Measurements from ENCODE around the gene SERPINB1. TPM values are rescaled to one million over a fixed set of nuclear protein-coding genes. Genes with fewer than 3 reads are reported as not detected.
"Not testable (repeated sequence)": the region's sequence is repeated elsewhere in the genome, so short reads cannot be mapped to it uniquely, and the experiment has no call there.

The SERPINB1 gene
- 100 to 1,000 TPM; 200 to 243 TPM for total RNA-seq

DNA sequence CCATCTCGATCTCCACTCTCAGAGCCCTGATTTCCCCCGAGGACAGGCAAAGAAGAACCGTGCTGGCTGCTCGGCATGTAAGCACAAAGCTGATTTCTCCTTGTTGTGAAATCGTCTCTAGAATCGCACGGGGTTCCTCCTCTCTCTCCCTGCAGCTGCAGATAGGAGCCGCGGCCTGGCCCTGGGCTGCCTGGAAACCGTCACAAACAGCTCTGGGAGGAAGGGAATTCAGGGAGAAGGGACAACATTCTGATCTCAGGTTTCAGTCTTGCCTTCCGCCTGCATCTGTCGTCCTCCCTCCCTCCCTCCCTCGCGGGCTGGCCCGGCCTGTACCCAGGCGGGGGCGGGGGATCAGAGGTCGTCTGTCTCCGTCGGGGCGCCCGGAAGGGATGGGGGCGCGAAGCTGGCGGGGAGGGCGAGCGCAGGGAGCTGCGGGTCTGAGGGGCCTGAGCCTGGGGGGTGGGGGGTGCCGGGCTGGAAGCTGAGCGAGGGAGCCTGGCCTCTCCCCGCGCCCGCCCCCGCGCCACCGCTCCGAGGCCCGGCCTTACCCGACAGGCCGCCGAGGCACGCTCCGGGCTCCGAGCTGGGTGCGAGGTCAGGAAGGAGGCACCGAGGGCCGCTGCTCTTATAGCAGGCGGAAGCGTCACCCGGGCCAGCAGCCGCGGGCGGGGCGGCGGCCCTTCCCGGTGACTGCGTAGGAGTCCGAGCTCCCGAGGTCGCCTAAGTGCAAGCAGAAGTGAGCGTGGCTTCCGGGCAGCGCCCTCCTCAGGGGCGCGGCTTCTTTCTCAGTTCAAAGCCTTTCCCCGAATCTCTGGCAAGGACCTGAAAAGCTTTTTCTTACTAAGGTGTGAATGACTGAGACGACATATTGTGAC, at the start of gene SERPINB1:
SERPINB1 (minus strand) TSS at position 600 of the 875 bp plus-strand sequence. CDS start 1,277 bp downstream, outside the sequence.
- no peaks in the 10 kb centered on the region for H3K9me3 Mint-ChIP-seq (ENCODE audit: low read depth)
- no peaks in the 10 kb centered on the region for H3K27me3 Mint-ChIP-seq
- ATAC-seq (peak; percentile 86), DNase-seq (peak; percentile 96)
- H3K4me1 Mint-ChIP-seq: peaks cover 67% of the 10 kb centered on the region
- ChIA-PET CTCF (interaction anchor here (0.7 to 9.1 kb wide), 35 partner anchors 8 to 373 kb away, joined by 3 to 165 read pairs (median 4); partner anchors contain the start of gene WRNIP1), POLR2A (interaction anchor here (0.8 to 3.4 kb wide), 27 partner anchors 9 to 222 kb away, joined by 3 to 64 read pairs (median 4); partner anchors contain the start of genes NQO2, SERPINB6 and WRNIP1)
- H3K4me3 Mint-ChIP-seq: peak within 1 kb of the TSS; percentile 96
- peak within 1 kb of the TSS; percentile 91 for H3K27ac Mint-ChIP-seq
- intact Hi-C loops (cut with DNase I, micrococcal nuclease): loop anchor here (1.0 to 5.0 kb wide), 12 partner anchors 12 to 366 kb away; partner anchors contain the start of genes RIPK1 (in 2 of the 2), BPHL (in 1 of the 2), NQO2 (in 1 of the 2) and WRNIP1 (in 1 of the 2)
- H3K36me3 Mint-ChIP-seq (ENCODE audit: low read depth): peaks cover 42% of the 10 kb centered on the region

DNA sequence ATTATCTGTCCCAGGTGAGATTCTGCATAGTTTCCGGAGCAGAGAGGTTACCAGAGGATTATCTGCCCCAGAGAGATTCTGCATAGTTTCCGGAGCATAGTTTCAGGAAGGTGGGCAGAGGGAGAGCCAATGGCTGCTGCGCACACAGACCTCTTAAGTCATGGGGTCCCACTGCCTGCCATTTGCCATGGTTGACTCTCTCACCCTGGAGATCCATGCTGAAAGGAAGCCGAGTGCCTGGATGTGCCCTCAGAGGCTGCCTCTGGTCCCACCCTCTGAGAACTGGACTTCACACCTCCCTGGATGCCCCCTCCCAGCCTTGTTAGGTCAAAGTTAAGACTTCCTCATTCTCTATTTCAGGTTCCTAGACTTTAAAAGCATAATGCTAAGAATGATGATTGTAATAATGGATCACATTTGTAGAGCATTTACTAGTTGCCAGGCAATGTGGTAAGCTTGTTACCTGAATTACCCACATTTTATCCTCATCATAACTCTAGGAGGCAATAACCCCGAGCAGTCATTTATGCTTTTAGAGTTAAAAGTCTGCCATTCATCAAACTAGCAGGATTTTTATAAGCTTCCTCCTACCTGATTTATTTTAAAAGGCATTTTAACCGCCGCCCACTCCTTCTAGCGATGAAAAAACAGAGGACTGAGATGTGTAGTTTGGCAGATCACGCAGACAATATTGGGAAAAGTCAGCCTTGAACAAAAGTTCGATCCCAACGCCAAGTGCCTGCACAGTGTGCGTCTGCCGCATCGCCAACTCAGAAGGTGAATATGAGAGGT, 49.5 kb upstream of the SERPINB1 start:
- peak overlapping the region; percentile 73 for H3K4me3 Mint-ChIP-seq
- intact Hi-C loops (cut with DNase I, micrococcal nuclease): loop anchor here in 1 of 2 experiments (2.0 to 5.0 kb wide), 2 partner anchors 14 to 34 kb away; no protein-coding TSS in a partner anchor
- H3K27ac Mint-ChIP-seq: peak overlapping the region; percentile 85
- ChIA-PET POLR2A (interaction anchor here (0.6 to 1.5 kb wide), 7 partner anchors 12 to 178 kb away, joined by 3 to 6 read pairs (median 3); partner anchors contain the start of gene SERPINB9), CTCF (interaction anchor here (0.7 to 1.5 kb wide), 5 partner anchors 13 to 45 kb away, joined by 3 to 11 read pairs (median 3); no protein-coding TSS in a partner anchor)
- no peaks in the 10 kb centered on the region for H3K27me3 Mint-ChIP-seq
- DNase-seq: no peak
- peaks cover 74% of the 10 kb centered on the region for H3K36me3 Mint-ChIP-seq (ENCODE audit: low read depth)
- peaks cover 68% of the 10 kb centered on the region for H3K4me1 Mint-ChIP-seq
- H3K9me3 Mint-ChIP-seq (ENCODE audit: low read depth): no peaks in the 10 kb centered on the region
- ATAC-seq: no peak

DNA sequence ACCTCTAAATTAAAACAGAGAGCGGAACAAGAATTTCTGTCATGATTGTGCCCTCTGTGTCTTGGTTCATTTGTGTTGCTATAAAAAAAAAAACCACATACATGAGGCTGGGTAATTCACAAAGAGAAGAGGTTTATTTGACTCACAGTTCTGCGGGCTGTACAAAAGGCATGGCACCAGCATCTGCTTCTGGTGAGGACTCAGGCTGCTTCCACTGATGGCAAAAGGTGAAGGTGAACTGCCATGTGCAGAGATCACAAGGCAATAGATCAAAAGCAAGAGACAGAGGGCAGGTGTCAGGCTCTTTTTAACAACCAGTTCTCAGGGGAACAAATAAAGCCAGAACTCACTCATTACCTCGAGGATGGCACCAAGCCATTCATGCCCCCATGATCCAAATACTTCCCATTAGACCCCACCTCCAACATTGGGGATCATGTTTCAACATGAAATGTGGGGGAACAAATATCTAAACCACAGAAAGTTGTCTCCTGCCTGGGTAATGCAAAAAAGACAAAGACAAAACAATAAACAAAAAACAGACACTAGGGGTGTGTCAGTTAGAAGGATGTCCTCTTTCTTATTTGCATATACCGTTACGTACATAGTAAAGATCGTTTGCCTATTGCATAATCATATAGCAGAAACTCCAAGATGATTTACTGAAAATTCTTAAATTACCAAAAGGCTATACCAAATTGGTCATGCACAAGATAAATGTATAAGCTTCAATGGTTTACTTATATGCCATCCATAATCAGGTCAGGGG, 44.5 kb upstream of the SERPINB1 start:
- no peaks in the 10 kb centered on the region for H3K27me3 Mint-ChIP-seq
- H3K9me3 Mint-ChIP-seq (ENCODE audit: low read depth): peaks cover 5% of the 10 kb centered on the region
- CTCF ChIA-PET: no interaction called here
- H3K4me3 Mint-ChIP-seq: no peak overlapping the region
- H3K4me1 Mint-ChIP-seq: peaks cover 59% of the 10 kb centered on the region
- intact Hi-C loops (cut with DNase I, micrococcal nuclease): no loop called here
- no peak for DNase-seq
- peaks cover 49% of the 10 kb centered on the region for H3K36me3 Mint-ChIP-seq (ENCODE audit: low read depth)
- POLR2A ChIA-PET: no interaction called here
- peak overlapping the region; percentile 44 for H3K27ac Mint-ChIP-seq
- ATAC-seq: peak; percentile 47

DNA sequence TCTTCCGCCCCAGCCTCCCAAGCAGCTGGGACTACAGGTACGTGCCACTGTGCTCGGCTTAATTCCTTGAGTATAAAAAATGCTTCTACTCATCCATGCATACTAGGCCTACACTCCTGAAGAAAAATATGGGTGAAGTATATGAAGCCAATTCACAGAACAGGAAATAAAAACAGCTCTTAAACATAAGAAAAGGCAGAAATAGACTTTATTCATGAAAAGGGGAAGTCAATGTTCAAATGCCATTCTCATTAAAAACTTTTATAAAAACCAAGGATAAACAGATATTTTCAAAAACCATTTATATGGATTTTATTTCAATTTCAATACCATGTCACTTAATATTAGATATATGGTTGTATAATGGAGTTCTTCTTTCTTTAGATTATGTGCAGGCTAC, 43.1 kb upstream of the SERPINB1 start:
- H3K4me3 Mint-ChIP-seq: no peak overlapping the region
- H3K36me3 Mint-ChIP-seq (ENCODE audit: low read depth): peaks cover 40% of the 10 kb centered on the region
- intact Hi-C loops (cut with DNase I, micrococcal nuclease): no loop called here
- no peak for ATAC-seq
- ChIA-PET CTCF (interaction anchor here (0.5 to 2.6 kb wide), 5 partner anchors 17 to 177 kb away, joined by 3 to 8 read pairs (median 4); no protein-coding TSS in a partner anchor), POLR2A (no interaction called here)
- DNase-seq: no peak
- H3K9me3 Mint-ChIP-seq (ENCODE audit: low read depth): peaks cover 8% of the 10 kb centered on the region
- peaks cover 59% of the 10 kb centered on the region for H3K4me1 Mint-ChIP-seq
- H3K27ac Mint-ChIP-seq: no peak overlapping the region
- H3K27me3 Mint-ChIP-seq: no peaks in the 10 kb centered on the region

DNA sequence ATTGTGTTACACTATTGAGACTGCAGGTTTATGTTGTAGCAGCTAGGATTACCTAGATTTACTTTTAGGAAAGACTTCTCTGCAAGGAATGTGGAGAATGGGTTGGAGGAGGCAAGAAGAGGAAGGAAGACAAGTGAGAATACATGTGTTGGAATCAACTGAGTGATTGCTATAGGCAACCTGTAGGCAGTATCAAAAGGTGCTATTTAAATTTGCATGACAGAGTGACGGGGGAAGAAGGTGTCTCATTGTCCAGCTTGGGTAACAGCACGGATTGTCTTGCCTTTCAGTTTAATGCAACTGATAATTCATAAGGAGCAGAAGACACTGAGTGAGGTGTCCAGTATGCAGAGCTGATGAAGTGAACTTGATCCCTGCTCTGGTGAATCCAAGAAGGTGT, 42.0 kb upstream of the SERPINB1 start:
- Mint-ChIP-seq H3K27me3 (no peaks in the 10 kb centered on the region), H3K4me1 (peaks cover 63% of the 10 kb centered on the region), H3K27ac (no peak overlapping the region), H3K36me3 (ENCODE audit: low read depth) (peaks cover 31% of the 10 kb centered on the region), H3K4me3 (no peak overlapping the region), H3K9me3 (ENCODE audit: low read depth) (peaks cover 8% of the 10 kb centered on the region)
- ChIA-PET POLR2A (no interaction called here), CTCF (interaction anchor here (0.7 to 2.6 kb wide), 5 partner anchors 13 to 42 kb away, joined by 3 to 8 read pairs (median 4); partner anchors contain the start of gene SERPINB1)
- DNase-seq: no peak
- intact Hi-C loops (cut with DNase I, micrococcal nuclease): no loop called here
- ATAC-seq: no peak

DNA sequence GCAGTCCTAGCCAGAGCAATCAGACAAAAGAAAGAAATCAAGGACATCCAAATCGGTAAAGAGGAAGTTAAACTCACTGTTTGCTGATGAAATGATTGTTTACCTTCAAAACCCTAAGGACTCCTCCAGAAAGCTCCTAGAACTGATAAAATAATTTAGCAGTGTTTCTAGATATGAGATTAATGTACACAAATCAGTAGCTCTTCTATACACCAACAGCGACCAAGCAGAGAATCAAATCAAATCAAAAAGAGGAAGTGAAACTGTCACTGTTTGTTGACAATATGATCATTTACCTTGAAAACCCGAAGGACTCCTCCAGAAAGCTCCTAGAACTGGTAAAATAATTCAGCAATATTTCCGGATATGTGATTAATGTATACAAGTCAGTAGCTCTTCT, 39.8 kb upstream of the SERPINB1 start:
- ChIA-PET POLR2A (no interaction called here), CTCF (interaction anchor here (0.9 to 2.4 kb wide), 7 partner anchors 10 to 71 kb away, joined by 3 to 11 read pairs (median 4); partner anchors contain the start of gene SERPINB1)
- DNase-seq (no peak), ATAC-seq (no peak)
- H3K27ac Mint-ChIP-seq: peak overlapping the region; percentile 73
- H3K36me3 Mint-ChIP-seq (ENCODE audit: low read depth): peaks cover 27% of the 10 kb centered on the region
- H3K9me3 Mint-ChIP-seq (ENCODE audit: low read depth): peaks cover 8% of the 10 kb centered on the region
- no peaks in the 10 kb centered on the region for H3K27me3 Mint-ChIP-seq
- intact Hi-C loops (cut with DNase I, micrococcal nuclease): no loop called here
- peaks cover 75% of the 10 kb centered on the region for H3K4me1 Mint-ChIP-seq
- peak overlapping the region; percentile 53 for H3K4me3 Mint-ChIP-seq

DNA sequence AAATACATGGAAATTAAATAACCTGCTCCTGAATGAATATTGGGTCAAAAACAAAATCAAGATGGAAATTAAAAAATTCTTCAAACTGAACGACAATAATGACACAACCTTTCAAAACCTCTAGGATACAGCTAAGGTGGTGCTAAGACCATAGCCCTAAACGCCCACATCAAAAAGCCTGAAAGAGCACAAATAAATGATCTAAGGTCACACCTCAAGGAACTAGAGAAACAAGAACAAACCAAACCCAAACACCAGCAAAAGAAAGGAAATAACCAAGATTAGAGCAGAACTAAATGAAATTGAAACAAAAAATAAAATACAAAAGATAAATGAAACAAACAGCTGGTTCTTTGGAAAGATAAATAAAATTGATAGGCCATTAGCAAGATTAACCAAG, 38.5 kb upstream of the SERPINB1 start:
- H3K4me1 Mint-ChIP-seq: peaks cover 67% of the 10 kb centered on the region
- H3K9me3 Mint-ChIP-seq (ENCODE audit: low read depth); DNase-seq; intact Hi-C loops (cut with DNase I, micrococcal nuclease); ATAC-seq; H3K27me3 Mint-ChIP-seq: not testable (repeated sequence)
- peak overlapping the region; percentile 9 for H3K4me3 Mint-ChIP-seq
- CTCF ChIA-PET: interaction anchor here (0.6 to 2.4 kb wide), 4 partner anchors 9 to 49 kb away, joined by 3 to 11 read pairs (median 6); no protein-coding TSS in a partner anchor
- POLR2A ChIA-PET: interaction anchor here (0.6 kb wide), 1 partner anchor 11 kb away, joined by 3 read pairs; no protein-coding TSS in a partner anchor
- H3K36me3 Mint-ChIP-seq (ENCODE audit: low read depth): peaks cover 21% of the 10 kb centered on the region
- H3K27ac Mint-ChIP-seq: peak overlapping the region; percentile 62

DNA sequence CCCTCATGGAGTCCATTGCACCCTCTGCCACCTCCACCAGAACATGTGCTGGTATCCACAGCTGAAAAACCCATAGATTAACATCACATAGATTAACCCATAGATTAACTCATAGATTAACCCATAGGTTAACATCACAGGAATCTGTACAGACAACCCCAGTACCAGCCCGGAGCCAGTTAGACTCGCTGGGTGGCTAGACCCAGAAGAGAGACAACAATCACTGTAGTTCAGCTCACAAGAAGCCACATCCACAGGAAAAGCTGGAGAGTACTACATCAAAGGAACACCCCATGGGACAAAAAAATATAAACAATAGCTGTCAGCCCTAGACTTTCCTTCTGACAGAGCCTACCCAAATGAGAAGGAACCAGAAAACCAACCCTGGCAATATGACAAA, 36.3 kb upstream of the SERPINB1 start:
- Mint-ChIP-seq H3K9me3 (ENCODE audit: low read depth) (peaks cover 5% of the 10 kb centered on the region), H3K4me3 (no peak overlapping the region), H3K36me3 (ENCODE audit: low read depth) (peaks cover 19% of the 10 kb centered on the region), H3K27me3 (no peaks in the 10 kb centered on the region), H3K27ac (peak overlapping the region; percentile 51), H3K4me1 (peaks cover 79% of the 10 kb centered on the region)
- intact Hi-C loops (cut with DNase I, micrococcal nuclease): loop anchor here (2.0 kb wide), 3 partner anchors 13 to 21 kb away; no protein-coding TSS in a partner anchor
- no peak for DNase-seq
- ChIA-PET POLR2A (interaction anchor here (1.0 to 1.6 kb wide), 3 partner anchors 14 to 36 kb away, joined by 3 to 4 read pairs (median 3); partner anchors contain the start of gene SERPINB1), CTCF (interaction anchor here (0.7 to 1.7 kb wide), 12 partner anchors 8 to 182 kb away, joined by 3 to 9 read pairs (median 4); no protein-coding TSS in a partner anchor)
- ATAC-seq: no peak

DNA sequence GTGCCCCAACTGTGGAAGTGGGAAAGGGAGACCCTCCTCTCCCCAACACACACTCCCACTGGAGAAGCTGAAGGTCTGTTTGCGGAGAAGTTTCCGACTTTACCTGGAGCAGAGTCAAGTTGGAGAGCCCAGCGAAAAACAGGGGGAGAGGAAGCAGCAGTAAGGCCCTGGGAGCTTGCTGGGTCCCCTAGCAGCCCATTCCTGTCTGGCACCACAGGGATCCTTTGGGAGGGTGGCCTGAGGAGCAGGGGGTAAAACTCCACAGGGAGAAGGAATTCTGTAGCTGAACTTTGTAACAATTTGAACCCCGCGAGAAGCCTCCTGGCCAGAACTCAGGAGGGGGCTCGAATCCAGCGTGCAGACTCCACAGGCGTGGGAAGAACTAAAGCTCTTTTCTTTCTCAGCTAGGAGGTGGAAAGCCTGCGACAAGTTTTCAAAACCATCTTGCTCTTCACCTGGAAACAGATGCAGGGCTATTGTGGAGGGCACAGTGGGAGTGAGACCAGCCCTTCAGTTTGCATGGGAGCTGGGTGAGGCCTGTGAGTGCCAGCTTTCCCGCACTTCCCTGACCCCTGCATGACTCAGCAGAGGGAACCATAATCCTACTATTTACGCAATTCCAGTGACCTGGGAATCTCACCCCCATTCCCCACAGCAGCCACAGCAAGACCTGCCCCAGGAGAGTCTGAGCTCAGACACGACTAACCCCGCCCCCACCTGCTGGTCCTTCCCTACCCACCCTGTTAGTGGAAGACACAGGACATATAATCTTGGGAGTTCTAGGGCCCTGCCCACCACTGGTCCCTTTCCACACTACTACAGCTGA, 35.6 kb upstream of the SERPINB1 start:
- DNase-seq (no peak), ATAC-seq (no peak)
- H3K36me3 Mint-ChIP-seq (ENCODE audit: low read depth): peaks cover 19% of the 10 kb centered on the region
- H3K4me3 Mint-ChIP-seq: peak overlapping the region; percentile 74
- POLR2A ChIA-PET: interaction anchor here (0.7 to 1.6 kb wide), 5 partner anchors 14 to 36 kb away, joined by 3 to 5 read pairs (median 3); partner anchors contain the start of gene SERPINB1
- peak overlapping the region; percentile 87 for H3K27ac Mint-ChIP-seq
- CTCF ChIA-PET: interaction anchor here (0.8 to 1.7 kb wide), 11 partner anchors 8 to 112 kb away, joined by 3 to 7 read pairs (median 4); no protein-coding TSS in a partner anchor
- intact Hi-C loops (cut with DNase I, micrococcal nuclease): loop anchor here (2.0 kb wide), 2 partner anchors 14 to 22 kb away; no protein-coding TSS in a partner anchor
- H3K4me1 Mint-ChIP-seq: peaks cover 84% of the 10 kb centered on the region
- no peaks in the 10 kb centered on the region for H3K27me3 Mint-ChIP-seq
- H3K9me3 Mint-ChIP-seq (ENCODE audit: low read depth): peaks cover 5% of the 10 kb centered on the region

Data from activated CD4-positive, alpha-beta T cell treated with anti-CD3 and anti-CD28 coated beads for 36 hours (primary cell).